ENCODE data around the gene PIKFYVE. TPM values are rescaled to one million over a fixed set of nuclear protein-coding genes. Genes with fewer than 3 reads are reported as not detected.
"Not testable (repeated sequence)": the region's sequence is repeated elsewhere in the genome, so short reads cannot be mapped to it uniquely, and the experiment has no call there.

PIKFYVE gene
- total and polyA plus RNA-seq, 2 donors (not counting 1 experiment from before 2014, with no cell fraction given), result 23.8 to 40.1 TPM

- Histone ChIP-seq H3K4me3 (replicated peaks in 1 of 4; ENCODE audit: control extremely low read depth in 1 of 4, insufficient read depth in 1 of 4, low read depth in 3 of 4, low read length in 4 of 4) (no peak overlapping the region), H3K9ac (ENCODE audit: insufficient read depth, low read length) (no peak overlapping the region), H2AFZ (ENCODE audit: low read length) (no peak overlapping the region), H3K36me3 (ENCODE audit: control insufficient read depth, insufficient read depth, low read length) (no peaks in the 10 kb centered on the region), H3K27ac (ENCODE audit: insufficient read depth, low read length) (no peak overlapping the region), H4K20me1 (ENCODE audit: control insufficient read depth, extremely low read depth, insufficient read depth, low read length) (no peaks in the 10 kb centered on the region), H3K4me1 (ENCODE audit: control insufficient read depth, extremely low read depth, insufficient read depth, low read length) (no peaks in the 10 kb centered on the region), H3K9me3 (ENCODE audit: control insufficient read depth, insufficient read depth, low read depth, low read length) (no peaks in the 10 kb centered on the region), H3K79me2 (ENCODE audit: control insufficient read depth, insufficient read depth, low read length) (no peaks in the 10 kb centered on the region), H3K27me3 (ENCODE audit: control insufficient read depth, insufficient read depth, low read length) (no peaks in the 10 kb centered on the region), H3K4me2 (ENCODE audit: extremely low read depth, insufficient read depth, low read length) (no peak overlapping the region)
- no peak for DNase-seq (ENCODE audit: low read depth in 2 of 2)
- TF ChIP-seq EZH2 (IDR thresholded peaks at IDR 0.05; ENCODE audit: low read length, missing control alignments), result no peak
- TF ChIP-seq, protein P1, sequence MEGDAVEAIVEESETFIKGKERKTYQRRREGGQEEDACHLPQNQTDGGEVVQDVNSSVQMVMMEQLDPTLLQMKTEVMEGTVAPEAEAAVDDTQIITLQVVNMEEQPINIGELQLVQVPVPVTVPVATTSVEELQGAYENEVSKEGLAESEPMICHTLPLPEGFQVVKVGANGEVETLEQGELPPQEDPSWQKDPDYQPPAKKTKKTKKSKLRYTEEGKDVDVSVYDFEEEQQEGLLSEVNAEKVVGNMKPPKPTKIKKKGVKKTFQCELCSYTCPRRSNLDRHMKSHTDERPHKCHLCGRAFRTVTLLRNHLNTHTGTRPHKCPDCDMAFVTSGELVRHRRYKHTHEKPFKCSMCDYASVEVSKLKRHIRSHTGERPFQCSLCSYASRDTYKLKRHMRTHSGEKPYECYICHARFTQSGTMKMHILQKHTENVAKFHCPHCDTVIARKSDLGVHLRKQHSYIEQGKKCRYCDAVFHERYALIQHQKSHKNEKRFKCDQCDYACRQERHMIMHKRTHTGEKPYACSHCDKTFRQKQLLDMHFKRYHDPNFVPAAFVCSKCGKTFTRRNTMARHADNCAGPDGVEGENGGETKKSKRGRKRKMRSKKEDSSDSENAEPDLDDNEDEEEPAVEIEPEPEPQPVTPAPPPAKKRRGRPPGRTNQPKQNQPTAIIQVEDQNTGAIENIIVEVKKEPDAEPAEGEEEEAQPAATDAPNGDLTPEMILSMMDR (conservative IDR thresholded peaks at IDR 0.05 in 1 of 2, IDR thresholded peaks at IDR 0.05 in 1 of 2; ENCODE audit: low read depth in 1 of 2, low read length in 2 of 2), result no peak
These were observed 126.2 kb downstream of the PIKFYVE start for GRCh38 chr2:208392300-208392699.

DNA sequence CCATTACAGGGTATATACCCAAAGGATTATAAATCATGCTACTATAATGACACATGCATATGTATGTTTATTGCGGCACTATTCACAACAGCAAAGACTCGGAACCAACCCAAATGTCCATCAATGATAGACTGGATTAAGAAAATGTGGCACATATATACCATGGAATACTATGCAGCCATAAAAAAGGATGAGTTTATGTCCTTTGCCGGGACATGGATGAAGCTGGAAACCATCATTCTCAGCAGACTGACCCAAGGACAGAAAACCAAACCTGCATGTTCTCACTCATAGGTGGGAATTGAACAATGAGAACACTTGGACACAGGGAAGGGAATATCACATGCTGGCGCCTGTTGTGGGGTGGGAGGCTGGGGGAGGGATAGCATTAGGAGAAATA lies 130.7 kb downstream of the PIKFYVE start:
- H3K36me3 ChIP-seq (ENCODE audit: control insufficient read depth, insufficient read depth, low read length); H3K4me1 ChIP-seq (ENCODE audit: control insufficient read depth, extremely low read depth, insufficient read depth, low read length); H3K79me2 ChIP-seq (ENCODE audit: control insufficient read depth, insufficient read depth, low read length); H3K27me3 ChIP-seq (ENCODE audit: control insufficient read depth, insufficient read depth, low read length); H3K27ac ChIP-seq (ENCODE audit: insufficient read depth, low read length); H3K9me3 ChIP-seq (ENCODE audit: control insufficient read depth, insufficient read depth, low read depth, low read length); H3K9ac ChIP-seq (ENCODE audit: insufficient read depth, low read length); H2AFZ ChIP-seq (ENCODE audit: low read length); DNase-seq (ENCODE audit: low read depth in 2 of 2); H3K4me2 ChIP-seq (ENCODE audit: extremely low read depth, insufficient read depth, low read length); H4K20me1 ChIP-seq (ENCODE audit: control insufficient read depth, extremely low read depth, insufficient read depth, low read length); H3K4me3 ChIP-seq (replicated peaks in 1 of 4; ENCODE audit: control extremely low read depth in 1 of 4, insufficient read depth in 1 of 4, low read depth in 3 of 4, low read length in 4 of 4): not testable (repeated sequence)

GRCh38 chr2:208399201-208399600 lies 133.1 kb downstream of the PIKFYVE start:
- Histone ChIP-seq H3K27ac (ENCODE audit: insufficient read depth, low read length) (no peak overlapping the region), H3K4me1 (ENCODE audit: control insufficient read depth, extremely low read depth, insufficient read depth, low read length) (no peaks in the 10 kb centered on the region), H3K36me3 (ENCODE audit: control insufficient read depth, insufficient read depth, low read length) (no peaks in the 10 kb centered on the region), H3K9ac (ENCODE audit: insufficient read depth, low read length) (no peak overlapping the region), H2AFZ (ENCODE audit: low read length) (no peak overlapping the region), H3K4me3 (replicated peaks in 1 of 4; ENCODE audit: control extremely low read depth in 1 of 4, insufficient read depth in 1 of 4, low read depth in 3 of 4, low read length in 4 of 4) (no peak overlapping the region), H3K27me3 (ENCODE audit: control insufficient read depth, insufficient read depth, low read length) (no peaks in the 10 kb centered on the region), H3K9me3 (ENCODE audit: control insufficient read depth, insufficient read depth, low read depth, low read length) (no peaks in the 10 kb centered on the region), H4K20me1 (ENCODE audit: control insufficient read depth, extremely low read depth, insufficient read depth, low read length) (no peaks in the 10 kb centered on the region), H3K79me2 (ENCODE audit: control insufficient read depth, insufficient read depth, low read length) (no peaks in the 10 kb centered on the region), H3K4me2 (ENCODE audit: extremely low read depth, insufficient read depth, low read length) (no peak overlapping the region)
- no peak for DNase-seq (ENCODE audit: low read depth in 2 of 2)
- TF ChIP-seq EZH2 (IDR thresholded peaks at IDR 0.05; ENCODE audit: low read length, missing control alignments), result no peak
- TF ChIP-seq, protein P1 (conservative IDR thresholded peaks at IDR 0.05 in 1 of 2, IDR thresholded peaks at IDR 0.05 in 1 of 2; ENCODE audit: low read depth in 1 of 2, low read length in 2 of 2), result no peak

Measured in fibroblast of lung (primary cell).